Peyer's patch (tissue), 4 donors: Measurements from ENCODE around the gene CDS2.

ENCODE experiments used
- CTCF ChIP-seq, 6 experiments: fragments of 450-650 bp in 4 of 6; fragments of 200-600 bp in 2 of 6; sonication (generic) in 1 of 6; IDR thresholded peaks; one replicate each; pipeline ENCODE4 v1.5.1; 2017 to 2019; ENCODE audit warnings: antibody characterized with exemption in 6 of 6, mild to moderate bottlenecking in 3 of 6, moderate library complexity in 1 of 6
- POLR2A ChIP-seq, 2 donors: fragments of 450-650 bp; IDR thresholded peaks; one replicate each; pipeline ENCODE4 v1.5.1; 2017; ENCODE audit warnings: antibody characterized with exemption in 2 of 2, mild to moderate bottlenecking in 2 of 2, moderate library complexity in 2 of 2

GRCh38 chr20:5171790-5172164, 45.0 kb downstream of the CDS2 start:
- TF ChIP-seq CTCF (IDR thresholded peaks at IDR 0.05) (no peak), POLR2A (IDR thresholded peaks at IDR 0.05) (no peak)
